Gastroesophageal sphincter (tissue), 4 donors: Measurements from ENCODE around the gene SOX9. TPM values are rescaled to one million over a fixed set of nuclear protein-coding genes. Genes with fewer than 3 reads are reported as not detected.

ENCODE experiments used
- ATAC-seq: fragments of 150-250 bp; one replicate; pipeline ENCODE4 v1.9.1; 2016; ENCODE audit warnings: mild to moderate bottlenecking, moderate library complexity
- H3K27ac ChIP-seq, 4 donors: fragments of 200-600 bp; sonication (generic) in 3 of 4; 1 replicate in 3 of 4; 2 replicates in 1 of 4; pipeline ENCODE4 v1.5.1; 2016 to 2019
- H3K27me3 ChIP-seq: fragments of 200-600 bp; sonication (generic); one replicate; pipeline ENCODE4 v1.5.1; 2019
- H3K36me3 ChIP-seq, 2 donors: fragments of 200-600 bp; sonication (generic); one replicate each; pipeline ENCODE4 v1.5.1; 2019; ENCODE audit warnings: control low read depth in 1 of 2
- H3K4me1 ChIP-seq, 3 donors: fragments of 200-600 bp; sonication (generic); 1 replicate in 2 of 3; 2 replicates in 1 of 3; pipeline ENCODE4 v1.5.1; 2016 to 2019; ENCODE audit warnings: control low read depth in 2 of 3
- H3K4me3 ChIP-seq, 2 donors: fragments of 200-600 bp; sonication (generic); one replicate each; pipeline ENCODE4 v1.5.1; 2019; ENCODE audit warnings: mild to moderate bottlenecking in 1 of 2, moderate library complexity in 1 of 2
- H3K9me3 ChIP-seq, 3 donors: fragments of 200-600 bp; sonication (generic); one replicate each; pipeline ENCODE4 v1.5.1; 2017 to 2019; ENCODE audit warnings: control low read depth in 2 of 3
- EP300 ChIP-seq: sonication (generic); formaldehyde crosslinking; IDR thresholded peaks from one replicate; pipeline ENCODE4 v1.6.1; 2017; ENCODE audit warnings: antibody characterized with exemption, mild to moderate bottlenecking
- POLR2A ChIP-seq, 2 donors: fragments of 450-650 bp; IDR thresholded peaks; one replicate each; pipeline ENCODE4 v1.6.1; 2017; ENCODE audit warnings: antibody characterized with exemption in 2 of 2, mild to moderate bottlenecking in 2 of 2, moderate library complexity in 1 of 2
- POLR2AphosphoS5 ChIP-seq: sonication (generic); formaldehyde crosslinking; IDR thresholded peaks from one replicate; pipeline ENCODE4 v1.6.1; 2017; ENCODE audit warnings: antibody characterized with exemption
- WGBS, 2 donors: methylation state at CpG; one replicate each; pipeline ENCODE4 v1.1.5; 2018; ENCODE audit warnings: low coverage in 1 of 2; 5-methylcytosine and 5-hydroxymethylcytosine counted together
- total RNA-seq, 4 donors: library from RNA; depleted of rRNA; stranded (reverse); fragments of >200 nt; gene quantifications; one replicate each; pipeline ENCODE4 v1.1.0, GENCODE V29; 2016
- TF ChIP-seq, protein P1 (sequence below), 4 experiments: fragments of 200-600 bp in 2 of 4; fragments of 450-650 bp in 2 of 4; sonication (generic) in 1 of 4; IDR thresholded peaks; one replicate each; pipeline ENCODE4 v1.5.1; 2017 to 2019; ENCODE audit warnings: antibody characterized with exemption in 4 of 4, mild to moderate bottlenecking in 2 of 4, moderate library complexity in 2 of 4

The SOX9 gene
- total RNA-seq, 4 donors from 2014 or later = 1.1 to 5.4 (median 2.5) TPM

DNA sequence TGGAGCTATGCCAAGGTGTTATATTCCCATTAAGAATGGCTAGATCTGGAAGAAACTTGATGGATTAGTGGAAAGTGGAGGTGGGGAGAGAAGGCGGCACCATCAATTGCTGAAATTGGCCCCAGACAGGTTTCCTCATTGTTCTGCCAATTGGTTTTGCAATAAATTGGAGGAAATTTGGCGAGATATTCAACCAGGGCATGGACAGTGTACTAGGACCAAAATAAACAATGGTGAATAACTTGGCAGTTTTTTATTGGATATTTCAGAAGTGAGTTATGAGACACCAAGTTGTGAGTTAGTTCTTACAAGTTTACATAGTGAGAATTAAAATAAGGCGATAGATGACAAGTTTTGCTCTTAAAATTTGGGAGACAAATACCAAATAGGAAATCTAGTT lies 41.1 kb upstream of the SOX9 start:
- H3K36me3 ChIP-seq = no peaks in the 10 kb centered on the region
- H3K4me1 ChIP-seq = no peaks in the 10 kb centered on the region
- TF ChIP-seq, protein P1, sequence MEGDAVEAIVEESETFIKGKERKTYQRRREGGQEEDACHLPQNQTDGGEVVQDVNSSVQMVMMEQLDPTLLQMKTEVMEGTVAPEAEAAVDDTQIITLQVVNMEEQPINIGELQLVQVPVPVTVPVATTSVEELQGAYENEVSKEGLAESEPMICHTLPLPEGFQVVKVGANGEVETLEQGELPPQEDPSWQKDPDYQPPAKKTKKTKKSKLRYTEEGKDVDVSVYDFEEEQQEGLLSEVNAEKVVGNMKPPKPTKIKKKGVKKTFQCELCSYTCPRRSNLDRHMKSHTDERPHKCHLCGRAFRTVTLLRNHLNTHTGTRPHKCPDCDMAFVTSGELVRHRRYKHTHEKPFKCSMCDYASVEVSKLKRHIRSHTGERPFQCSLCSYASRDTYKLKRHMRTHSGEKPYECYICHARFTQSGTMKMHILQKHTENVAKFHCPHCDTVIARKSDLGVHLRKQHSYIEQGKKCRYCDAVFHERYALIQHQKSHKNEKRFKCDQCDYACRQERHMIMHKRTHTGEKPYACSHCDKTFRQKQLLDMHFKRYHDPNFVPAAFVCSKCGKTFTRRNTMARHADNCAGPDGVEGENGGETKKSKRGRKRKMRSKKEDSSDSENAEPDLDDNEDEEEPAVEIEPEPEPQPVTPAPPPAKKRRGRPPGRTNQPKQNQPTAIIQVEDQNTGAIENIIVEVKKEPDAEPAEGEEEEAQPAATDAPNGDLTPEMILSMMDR (IDR thresholded peaks at IDR 0.05) = no peak
- TF ChIP-seq POLR2AphosphoS5 = no peak
- no peak for TF ChIP-seq EP300
- TF ChIP-seq POLR2A (IDR thresholded peaks at IDR 0.05) = no peak
- peaks cover 27% of the 10 kb centered on the region for H3K27me3 ChIP-seq
- ATAC-seq = no peak
- no peak overlapping the region for H3K27ac ChIP-seq
- H3K4me3 ChIP-seq = no peak overlapping the region
- H3K9me3 ChIP-seq = no peaks in the 10 kb centered on the region
- WGBS, 2 donors = 68 to 74% methylated on average over 3 of the region's 3 CpGs

DNA sequence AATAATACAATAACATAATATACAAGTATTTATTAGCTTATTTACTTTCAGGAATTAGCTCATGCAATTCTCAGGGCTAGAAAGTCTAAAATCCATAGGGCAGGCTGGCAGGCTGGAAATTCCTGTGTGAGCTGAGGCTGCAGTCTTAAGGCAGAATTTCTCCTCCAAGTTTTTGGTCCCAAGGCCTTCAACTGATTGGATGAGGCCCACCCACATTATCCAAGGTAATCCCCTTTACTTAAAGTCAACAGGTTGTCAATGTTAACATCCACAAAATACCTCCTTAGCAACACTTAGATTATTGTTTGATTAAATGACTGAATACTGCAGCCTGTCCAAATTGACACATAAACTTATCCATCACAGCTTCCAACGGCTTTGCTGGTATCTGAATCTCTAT lies 32.9 kb upstream of the SOX9 start:
- Histone ChIP-seq H3K27ac (no peak overlapping the region), H3K27me3 (no peaks in the 10 kb centered on the region), H3K4me3 (no peak overlapping the region), H3K9me3 (no peaks in the 10 kb centered on the region), H3K36me3 (no peaks in the 10 kb centered on the region), H3K4me1 (no peaks in the 10 kb centered on the region)
- ATAC-seq = no peak
- TF ChIP-seq, protein P1 (IDR thresholded peaks at IDR 0.05) = no peak
- TF ChIP-seq POLR2AphosphoS5 = no peak
- TF ChIP-seq POLR2A (IDR thresholded peaks at IDR 0.05) = no peak
- TF ChIP-seq EP300 = no peak
- 33 to 75% methylated on average over 1 of the region's 1 CpG for WGBS, 2 donors

- no peaks in the 10 kb centered on the region for H3K4me1 ChIP-seq
- H3K27me3 ChIP-seq = no peaks in the 10 kb centered on the region
- H3K36me3 ChIP-seq = no peaks in the 10 kb centered on the region
- no peak overlapping the region for H3K4me3 ChIP-seq
- ATAC-seq = no peak
- 62 to 90% methylated on average over 5 to 7 of the region's 7 CpGs for WGBS, 2 donors
- no peak overlapping the region for H3K27ac ChIP-seq
- H3K9me3 ChIP-seq = no peaks in the 10 kb centered on the region
- TF ChIP-seq, protein P1 (IDR thresholded peaks at IDR 0.05) = no peak
- TF ChIP-seq EP300 = no peak
Observed at GRCh38 chr17:72089453-72089987, 31.3 kb upstream of the SOX9 start.

GRCh38 chr17:72090108-72090507 lies 30.7 kb upstream of the SOX9 start:
- H3K9me3 ChIP-seq = no peaks in the 10 kb centered on the region
- H3K4me1 ChIP-seq = no peaks in the 10 kb centered on the region
- H3K4me3 ChIP-seq = no peak overlapping the region
- no peak for ATAC-seq
- H3K36me3 ChIP-seq = no peaks in the 10 kb centered on the region
- no peak overlapping the region for H3K27ac ChIP-seq
- 8% methylated on average over 1 of the region's 1 CpG; no CpG with 5 or more reads in 1 of the 2 donors for WGBS, 2 donors
- no peaks in the 10 kb centered on the region for H3K27me3 ChIP-seq
- TF ChIP-seq POLR2AphosphoS5 (no peak), POLR2A (IDR thresholded peaks at IDR 0.05) (no peak), EP300 (no peak)
- TF ChIP-seq, protein P1 (IDR thresholded peaks at IDR 0.05) = no peak

DNA sequence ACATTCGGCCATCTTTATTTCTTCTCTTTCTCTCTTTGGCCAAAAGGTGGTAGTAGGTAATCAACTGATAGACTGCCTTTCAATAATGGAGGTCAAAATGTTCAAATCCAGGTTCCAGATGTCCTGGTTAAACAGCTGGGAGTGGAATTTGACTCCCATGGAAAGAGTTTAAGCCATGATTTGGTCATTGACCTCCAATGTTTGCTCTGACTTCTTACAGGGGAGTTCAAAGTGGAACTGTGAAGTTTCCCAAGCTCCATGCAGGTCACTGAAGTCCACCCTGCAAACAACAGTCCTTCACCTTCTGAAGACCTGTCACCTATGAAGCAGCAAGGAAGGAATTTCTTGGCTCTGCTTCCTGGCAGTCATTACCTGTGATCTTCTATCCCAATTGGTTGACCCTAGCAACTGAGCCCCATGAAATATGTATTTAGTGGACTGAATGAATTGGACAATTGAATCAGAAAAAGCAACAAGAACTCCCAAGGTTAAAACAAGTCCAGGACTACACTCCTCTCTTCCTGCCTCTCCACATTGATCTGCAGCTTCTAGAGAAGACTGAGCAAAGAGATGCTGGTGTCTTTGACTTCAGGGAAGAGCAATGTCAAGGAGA lies 28.0 kb upstream of the SOX9 start:
- Histone ChIP-seq H3K36me3 (no peaks in the 10 kb centered on the region), H3K4me1 (no peaks in the 10 kb centered on the region), H3K4me3 (no peak overlapping the region), H3K27me3 (peaks cover 12% of the 10 kb centered on the region), H3K9me3 (no peaks in the 10 kb centered on the region), H3K27ac (no peak overlapping the region)
- ATAC-seq = no peak
- 38 to 100% methylated on average over 1 of the region's 1 CpG for WGBS, 2 donors
- TF ChIP-seq, protein P1 (IDR thresholded peaks at IDR 0.05) = no peak
- TF ChIP-seq POLR2A (IDR thresholded peaks at IDR 0.05) (no peak), POLR2AphosphoS5 (no peak), EP300 (no peak)
